Measurements from ENCODE around the gene ITIH3.

GRCh38 chr3:52857864-52858263, 63.3 kb downstream of the ITIH3 start:
- TF ChIP-seq SMC3 (IDR thresholded peaks at IDR 0.05; ENCODE audit: low read depth, low read length), result no peak
- no peak for TF ChIP-seq CTCF (conservative IDR thresholded peaks at IDR 0.05; ENCODE audit: low read depth, low read length)
- no peak for TF ChIP-seq RAD21 (IDR thresholded peaks at IDR 0.05; ENCODE audit: low read length)
- no peak for TF ChIP-seq POLR2A (IDR thresholded peaks at IDR 0.05; ENCODE audit: low read depth, low read length)
- no peak for TF ChIP-seq MXI1 (IDR thresholded peaks at IDR 0.05; ENCODE audit: borderline replicate concordance, low read depth, low read length)
- no peak for TF ChIP-seq USF2 (IDR thresholded peaks at IDR 0.05; ENCODE audit: low read depth, low read length)
- no peak for TF ChIP-seq BHLHE40 (IDR thresholded peaks at IDR 0.05; ENCODE audit: low read depth, low read length)
- no peak for TF ChIP-seq NFE2L2 (IDR thresholded peaks at IDR 0.05; ENCODE audit: low read depth, low read length)
- TF ChIP-seq FOS (IDR thresholded peaks at IDR 0.05; ENCODE audit: low read depth, low read length), result no peak
- no peak for TF ChIP-seq CHD1 (IDR thresholded peaks at IDR 0.05; ENCODE audit: low read depth, low read length)
- TF ChIP-seq RFX5 (IDR thresholded peaks at IDR 0.05; ENCODE audit: low read depth, low read length), result no peak
- no peak for TF ChIP-seq MAZ (IDR thresholded peaks at IDR 0.05; ENCODE audit: borderline replicate concordance, low read depth, low read length)

Data from IMR-90 (cell line).